ENCODE measurements around the gene CSNK1A1. TPM values are rescaled to one million over a fixed set of nuclear protein-coding genes. Genes with fewer than 3 reads are reported as not detected.

The CSNK1A1 gene
- total RNA-seq, 2 experiments from 2014 or later, result 176 to 187 TPM

DNA sequence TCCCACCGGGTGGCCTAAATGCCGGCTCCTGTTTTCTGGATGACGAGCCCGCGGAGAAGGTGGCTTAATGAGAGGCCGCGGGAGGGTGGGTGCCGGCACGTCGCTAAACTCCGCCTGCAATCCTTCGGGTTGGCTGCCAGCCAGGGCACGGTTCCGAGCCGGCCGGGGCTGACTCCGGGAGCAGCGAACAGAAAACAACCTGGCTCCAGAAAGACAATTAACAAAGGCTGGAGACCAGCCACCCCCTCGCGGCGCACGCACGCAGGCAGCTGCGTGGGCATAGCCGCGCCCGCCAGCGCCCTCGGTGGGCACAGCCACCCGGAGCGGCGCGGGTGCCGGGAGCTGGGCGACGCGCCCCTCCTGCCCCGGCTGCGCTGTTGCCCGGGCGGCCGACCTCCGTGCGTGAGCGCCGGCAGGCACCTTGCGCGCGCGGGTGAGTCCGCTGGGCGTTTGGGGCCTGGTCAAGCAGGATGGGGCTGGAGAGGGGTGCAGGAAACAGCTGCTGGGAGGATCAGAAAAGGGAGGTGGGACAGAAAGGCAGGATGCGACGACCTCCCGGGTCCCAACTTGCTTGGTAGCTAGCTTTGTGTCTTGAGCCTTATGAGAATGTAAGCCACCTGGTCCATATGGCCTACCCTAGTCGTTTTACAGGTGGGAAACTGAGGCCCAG is 30.1 kb upstream of the CSNK1A1 start, which contains the start of gene ARHGEF37:
Gene ARHGEF37 (plus strand): TSS at position 307 of the 670 bp plus-strand sequence. CDS start 16,272 bp downstream, outside the sequence.
- intact Hi-C loops (cut with micrococcal nuclease; ENCODE audit: unreplicated experiment), result no loop called here
- H3K4me1 ChIP-seq (ENCODE audit: insufficient read depth, low read length, poor library complexity, severe bottlenecking), result no peaks in the 10 kb centered on the region
- POLR2A ChIA-PET, result interaction anchor here (0.6 to 1.4 kb wide), 2 partner anchors 116 to 224 kb away, joined by 3 to 4 read pairs; no protein-coding TSS in a partner anchor
- no peak within 1 kb of the TSS for H3K4me3 ChIP-seq (ENCODE audit: low read depth, low read length, poor library complexity, severe bottlenecking)
- H3K27ac ChIP-seq (ENCODE audit: low read depth, low read length, poor library complexity, severe bottlenecking), result no peak within 1 kb of the TSS
- DNase-seq (ENCODE audit: low spot score), result no peak
- CTCF ChIA-PET (ENCODE audit: unreplicated experiment), result no interaction called here
- no peaks in the 10 kb centered on the region for H3K36me3 ChIP-seq (ENCODE audit: insufficient read depth, low read length)
- no peaks in the 10 kb centered on the region for H3K9me2 ChIP-seq (ENCODE audit: insufficient read depth, low read length)
- TF ChIP-seq, protein P1, sequence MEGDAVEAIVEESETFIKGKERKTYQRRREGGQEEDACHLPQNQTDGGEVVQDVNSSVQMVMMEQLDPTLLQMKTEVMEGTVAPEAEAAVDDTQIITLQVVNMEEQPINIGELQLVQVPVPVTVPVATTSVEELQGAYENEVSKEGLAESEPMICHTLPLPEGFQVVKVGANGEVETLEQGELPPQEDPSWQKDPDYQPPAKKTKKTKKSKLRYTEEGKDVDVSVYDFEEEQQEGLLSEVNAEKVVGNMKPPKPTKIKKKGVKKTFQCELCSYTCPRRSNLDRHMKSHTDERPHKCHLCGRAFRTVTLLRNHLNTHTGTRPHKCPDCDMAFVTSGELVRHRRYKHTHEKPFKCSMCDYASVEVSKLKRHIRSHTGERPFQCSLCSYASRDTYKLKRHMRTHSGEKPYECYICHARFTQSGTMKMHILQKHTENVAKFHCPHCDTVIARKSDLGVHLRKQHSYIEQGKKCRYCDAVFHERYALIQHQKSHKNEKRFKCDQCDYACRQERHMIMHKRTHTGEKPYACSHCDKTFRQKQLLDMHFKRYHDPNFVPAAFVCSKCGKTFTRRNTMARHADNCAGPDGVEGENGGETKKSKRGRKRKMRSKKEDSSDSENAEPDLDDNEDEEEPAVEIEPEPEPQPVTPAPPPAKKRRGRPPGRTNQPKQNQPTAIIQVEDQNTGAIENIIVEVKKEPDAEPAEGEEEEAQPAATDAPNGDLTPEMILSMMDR (conservative IDR thresholded peaks at IDR 0.05; ENCODE audit: low read length), result no peak
- no peak for TF ChIP-seq EZH2phosphoT487 (IDR thresholded peaks at IDR 0.05; ENCODE audit: borderline replicate concordance, low read depth, low read length)
- BruUV-seq (replicated peaks), result no TSS peak
- no peak within 1 kb of the TSS; the same call in 1 of the 2 replicates for H3K4me2 ChIP-seq (ENCODE audit: low read length)
- no peaks in the 10 kb centered on the region for H4K20me1 ChIP-seq (ENCODE audit: insufficient read depth, low read length)
- H3K79me2 ChIP-seq (ENCODE audit: insufficient read depth, low read depth, low read length), result no peaks in the 10 kb centered on the region
- H2AFZ ChIP-seq (ENCODE audit: low read length), result no peak within 1 kb of the TSS; the same call in 1 of the 2 replicates
- no peaks in the 10 kb centered on the region for H3K9me3 ChIP-seq (ENCODE audit: low read length)

DNA sequence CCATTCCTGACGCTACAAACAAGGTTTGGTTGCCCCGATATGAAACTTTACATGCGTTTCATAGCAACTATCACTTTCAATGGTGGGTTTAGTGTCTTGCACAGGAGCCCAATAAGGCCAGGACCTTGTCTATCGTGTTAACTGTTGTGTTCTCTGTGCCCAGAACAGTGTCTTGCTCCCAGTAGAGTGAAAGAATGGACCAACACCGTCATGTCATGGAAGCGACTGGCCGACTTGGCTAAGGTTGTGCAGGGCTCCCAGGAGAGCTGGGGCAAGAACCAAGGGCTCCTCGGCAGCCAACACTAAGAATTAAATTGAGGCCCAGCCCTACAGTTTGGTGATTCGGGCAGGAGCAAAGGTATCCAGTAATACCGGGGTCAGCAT is 29.6 kb upstream of the CSNK1A1 start:
- Histone ChIP-seq H3K27ac (ENCODE audit: low read depth, low read length, poor library complexity, severe bottlenecking) (no peak overlapping the region), H2AFZ (ENCODE audit: low read length) (no peak overlapping the region), H3K9me2 (ENCODE audit: insufficient read depth, low read length) (no peaks in the 10 kb centered on the region), H3K36me3 (ENCODE audit: insufficient read depth, low read length) (no peaks in the 10 kb centered on the region), H4K20me1 (ENCODE audit: insufficient read depth, low read length) (no peaks in the 10 kb centered on the region), H3K9me3 (ENCODE audit: low read length) (no peaks in the 10 kb centered on the region), H3K4me1 (ENCODE audit: insufficient read depth, low read length, poor library complexity, severe bottlenecking) (no peaks in the 10 kb centered on the region), H3K4me2 (ENCODE audit: low read length) (no peak overlapping the region; the same call in 1 of the 2 replicates), H3K79me2 (ENCODE audit: insufficient read depth, low read depth, low read length) (no peaks in the 10 kb centered on the region), H3K4me3 (ENCODE audit: low read depth, low read length, poor library complexity, severe bottlenecking) (no peak overlapping the region)
- DNase-seq (ENCODE audit: low spot score), result no peak
- CTCF ChIA-PET (ENCODE audit: unreplicated experiment), result no interaction called here
- no TSS peak for BruUV-seq (replicated peaks)
- intact Hi-C loops (cut with micrococcal nuclease; ENCODE audit: unreplicated experiment), result no loop called here
- TF ChIP-seq, protein P1 (conservative IDR thresholded peaks at IDR 0.05; ENCODE audit: low read length), result no peak
- TF ChIP-seq EZH2phosphoT487 (IDR thresholded peaks at IDR 0.05; ENCODE audit: borderline replicate concordance, low read depth, low read length), result no peak
- POLR2A ChIA-PET, result interaction anchor here (1.4 kb wide), 1 partner anchor 224 kb away, joined by 4 read pairs; no protein-coding TSS in a partner anchor

DNA sequence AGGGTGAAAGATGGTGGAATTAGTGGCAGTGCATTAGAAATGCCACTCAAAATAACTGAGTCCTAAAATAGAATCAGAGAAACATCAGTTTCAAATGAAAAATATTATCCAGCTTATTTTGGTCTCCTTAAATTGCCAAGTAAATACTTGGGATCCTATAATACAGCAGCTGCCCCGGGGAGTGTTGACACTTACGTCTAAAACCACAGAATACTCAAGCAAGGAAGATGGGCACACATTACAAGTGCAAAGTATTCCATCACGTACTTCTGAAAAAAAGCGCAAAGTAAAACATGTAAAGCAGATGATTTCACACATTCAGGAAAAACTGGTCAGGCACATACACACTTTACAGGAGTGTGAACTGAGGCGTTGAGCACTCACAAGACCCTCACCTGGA is 27.7 kb upstream of the CSNK1A1 start:
- H3K4me3 ChIP-seq (ENCODE audit: low read depth, low read length, poor library complexity, severe bottlenecking), result no peak overlapping the region
- H3K4me2 ChIP-seq (ENCODE audit: low read length), result no peak overlapping the region
- H3K4me1 ChIP-seq (ENCODE audit: insufficient read depth, low read length, poor library complexity, severe bottlenecking), result no peaks in the 10 kb centered on the region
- no peak for DNase-seq (ENCODE audit: low spot score)
- H3K9me2 ChIP-seq (ENCODE audit: insufficient read depth, low read length), result no peaks in the 10 kb centered on the region
- H4K20me1 ChIP-seq (ENCODE audit: insufficient read depth, low read length), result no peaks in the 10 kb centered on the region
- no peaks in the 10 kb centered on the region for H3K9me3 ChIP-seq (ENCODE audit: low read length)
- TF ChIP-seq EZH2phosphoT487 (IDR thresholded peaks at IDR 0.05; ENCODE audit: borderline replicate concordance, low read depth, low read length), result no peak
- intact Hi-C loops (cut with micrococcal nuclease; ENCODE audit: unreplicated experiment), result no loop called here
- ChIA-PET POLR2A (interaction anchor here (1.1 to 1.3 kb wide), 2 partner anchors 9 to 10 kb away, joined by 3 read pairs; no protein-coding TSS in a partner anchor), CTCF (ENCODE audit: unreplicated experiment) (no interaction called here)
- no peak overlapping the region for H2AFZ ChIP-seq (ENCODE audit: low read length)
- no peaks in the 10 kb centered on the region for H3K79me2 ChIP-seq (ENCODE audit: insufficient read depth, low read depth, low read length)
- no peaks in the 10 kb centered on the region for H3K36me3 ChIP-seq (ENCODE audit: insufficient read depth, low read length)
- H3K27ac ChIP-seq (ENCODE audit: low read depth, low read length, poor library complexity, severe bottlenecking), result no peak overlapping the region
- BruUV-seq (replicated peaks), result no TSS peak
